HG02642 (cell line): Measurements from ENCODE around the gene TMEM131L.
A peak's percentile ranks its signal among the peaks of the same experiment; 100 is the strongest.

Experiments used
- ATAC-seq: cut with Tn5 transposase; IDR thresholded peaks from one replicate; pipeline ENCODE4 v1.9.1; 2021; ENCODE audit warnings: mild to moderate bottlenecking; ENCODE audit not compliant: unreplicated experiment, poor library complexity

Gene TMEM131L

DNA sequence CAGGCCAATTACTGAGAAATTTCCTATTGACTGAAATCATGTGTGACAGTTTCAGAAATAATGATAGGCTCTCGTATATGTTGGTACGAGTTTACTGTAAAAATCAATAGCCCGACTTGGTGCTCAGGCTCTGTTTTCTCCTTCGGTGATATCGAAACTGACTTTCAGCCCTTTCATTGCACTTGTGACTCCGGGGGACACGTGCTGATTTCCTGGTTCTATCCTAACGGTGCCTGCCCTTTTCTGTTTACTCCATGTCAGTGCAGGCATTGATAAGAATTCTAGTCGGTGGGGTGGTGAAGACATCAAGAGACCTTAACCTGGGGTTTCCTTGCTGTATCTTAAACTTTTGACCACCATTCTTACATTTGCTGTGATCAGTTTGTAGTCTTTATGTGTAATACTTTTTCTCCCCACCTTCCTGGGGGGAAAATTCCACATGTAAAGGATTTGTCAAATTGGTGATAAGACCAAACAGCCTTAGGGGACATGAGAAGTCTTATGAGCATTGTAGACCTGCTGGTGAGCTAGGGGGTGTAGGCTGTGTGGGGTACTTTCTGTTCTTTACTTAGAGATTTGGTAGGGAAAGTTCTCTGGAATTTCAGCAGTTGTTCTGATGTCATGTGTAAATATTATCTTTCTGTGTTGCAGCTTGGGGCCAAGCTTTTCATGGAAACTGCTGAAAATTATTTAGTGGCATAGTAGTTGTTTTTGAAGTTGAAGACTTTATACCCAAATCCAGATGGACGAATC, 52.7 kb downstream of the TMEM131L start:
- no peak for ATAC-seq

- ATAC-seq = no peak
These were observed 53.5 kb downstream of the TMEM131L start for GRCh38 chr4:153519687-153520086.

DNA sequence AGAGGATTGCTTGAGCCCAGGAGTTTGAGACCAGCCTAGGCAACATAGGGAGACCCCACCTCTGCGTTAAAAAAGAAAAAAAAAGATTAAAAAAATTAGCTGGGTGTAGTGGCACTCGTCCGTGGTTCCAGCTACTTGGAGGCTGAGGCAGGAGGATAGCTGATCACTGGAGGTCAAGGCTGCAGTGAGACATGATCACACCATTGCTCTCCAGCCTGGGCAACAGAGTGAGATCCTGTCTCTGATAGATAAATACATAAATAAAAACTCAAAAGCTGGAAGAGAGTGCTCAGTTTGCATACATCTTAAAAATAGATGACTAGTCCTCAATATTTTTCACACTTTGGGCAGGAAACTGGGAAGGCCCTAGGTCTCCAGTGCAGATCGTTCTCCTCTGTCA, 54.1 kb downstream of the TMEM131L start:
- ATAC-seq = no peak

DNA sequence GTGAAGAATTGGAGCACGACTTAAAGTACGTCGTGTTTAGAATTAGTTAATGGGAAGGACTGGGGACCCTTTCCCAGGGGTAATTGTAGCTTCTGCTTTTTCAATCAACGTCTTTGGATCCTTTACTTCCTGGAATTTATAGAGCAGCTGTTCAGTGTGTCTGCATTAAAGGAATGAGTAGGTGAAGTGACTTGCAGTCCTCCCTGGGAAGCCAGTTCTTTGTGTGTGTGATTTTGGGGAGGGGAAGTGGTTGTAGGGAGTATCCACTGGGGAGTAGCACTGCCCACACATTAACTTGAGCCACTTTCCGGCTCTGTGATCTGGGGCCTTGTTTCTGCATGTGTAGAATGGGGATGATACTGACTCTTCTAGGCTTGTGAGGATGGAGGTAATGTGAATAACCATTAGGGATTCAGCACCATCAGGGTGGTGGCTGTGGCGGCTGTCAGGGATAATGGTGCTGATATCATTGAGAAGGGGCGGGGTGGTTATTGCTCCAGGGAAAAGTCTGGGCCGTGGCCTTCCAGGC, 54.7 kb downstream of the TMEM131L start:
- peak; percentile 32 for ATAC-seq

GRCh38 chr4:153521478-153521877, 55.3 kb downstream of the TMEM131L start:
- ATAC-seq = peak; percentile 19

GRCh38 chr4:153521999-153522801, 56.0 kb downstream of the TMEM131L start:
- ATAC-seq = peak; percentile 35

- peak; percentile 66 for ATAC-seq
These were observed 56.6 kb downstream of the TMEM131L start for GRCh38 chr4:153522802-153523094.

GRCh38 chr4:153523164-153523796, 57.1 kb downstream of the TMEM131L start:
- ATAC-seq = no peak

DNA sequence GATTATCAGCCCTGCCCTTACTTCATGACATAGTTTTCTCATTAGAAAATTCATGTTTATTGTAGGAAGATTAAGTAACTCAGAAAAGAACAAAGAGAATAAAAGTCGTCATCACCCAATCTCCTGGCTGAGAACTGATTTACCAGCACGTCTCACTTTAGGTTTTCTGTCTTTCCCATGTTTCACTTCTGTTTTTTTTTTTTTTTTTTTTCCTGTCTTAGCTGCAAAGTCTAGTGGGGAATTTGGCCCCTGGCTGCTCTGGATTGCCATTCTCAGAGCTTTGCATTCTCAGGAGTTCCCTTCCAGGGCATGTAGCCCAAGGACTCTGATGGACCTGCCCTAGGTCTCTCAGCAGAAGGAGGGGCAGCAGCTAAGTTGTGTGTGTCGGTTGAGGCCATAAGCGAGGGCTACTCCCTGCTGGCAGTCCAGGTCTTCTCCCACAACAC, 57.8 kb downstream of the TMEM131L start:
- no peak for ATAC-seq

GRCh38 chr4:153524682-153525081, 58.5 kb downstream of the TMEM131L start:
- ATAC-seq = no peak

DNA sequence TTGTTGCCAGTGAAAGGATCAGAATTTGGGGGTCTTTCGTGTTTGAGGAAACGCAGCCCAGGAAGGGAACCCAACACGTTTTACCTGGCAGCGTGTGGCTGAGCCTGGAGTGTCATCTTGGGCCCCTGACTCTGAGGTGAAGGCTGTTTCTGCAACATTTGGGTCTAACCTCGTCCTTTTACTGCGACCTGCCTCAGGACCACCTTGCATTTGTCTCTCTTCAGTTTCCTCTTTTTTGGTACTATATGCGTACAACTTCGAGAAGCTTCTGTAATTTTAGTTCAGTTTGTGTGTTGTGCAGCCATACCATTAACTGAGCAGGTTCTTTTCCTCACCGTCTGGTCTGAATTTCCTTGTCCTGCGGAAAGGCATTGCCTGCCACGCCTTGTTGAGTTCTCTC, 61.5 kb downstream of the TMEM131L start:
- ATAC-seq = no peak

DNA sequence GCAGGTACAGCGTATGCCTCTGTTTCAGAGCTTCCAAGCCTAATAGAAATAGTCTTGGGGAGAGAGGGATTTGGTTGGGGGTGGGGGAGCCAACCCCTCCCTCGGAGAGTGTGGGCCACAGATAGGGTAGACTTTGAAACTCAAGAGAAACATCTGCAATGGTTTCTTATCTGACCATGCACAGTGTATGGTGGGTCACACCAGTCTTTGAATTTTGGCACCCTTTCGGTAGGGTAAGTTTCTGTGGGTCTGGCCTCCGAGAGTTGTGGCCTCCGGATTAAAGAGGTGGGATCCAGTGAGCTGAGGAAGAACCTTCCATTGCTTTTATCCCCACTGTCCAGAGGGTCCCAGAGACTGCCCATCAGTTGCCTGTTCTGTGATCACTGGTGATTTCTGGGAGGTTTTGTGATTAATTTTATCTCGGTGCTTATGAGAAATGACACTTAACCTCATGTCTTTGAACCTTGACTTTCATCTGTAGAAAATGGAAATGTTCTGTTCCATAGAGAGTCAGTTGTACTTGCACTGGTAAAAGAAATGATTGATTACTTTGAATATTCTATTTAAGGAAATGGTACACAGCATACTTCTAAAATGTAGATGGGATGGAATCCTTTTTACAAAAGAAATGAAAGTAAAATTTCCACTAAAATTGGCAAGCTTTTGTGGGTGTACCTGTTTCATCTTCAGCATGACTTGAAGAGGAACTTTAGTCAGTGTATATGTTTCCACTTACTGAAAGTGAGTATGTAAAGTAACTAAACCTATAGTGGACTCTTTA, 62.7 kb downstream of the TMEM131L start:
- ATAC-seq = peak; percentile 46

- ATAC-seq = no peak
These were observed 63.5 kb downstream of the TMEM131L start for GRCh38 chr4:153529646-153530045.

- no peak for ATAC-seq
These were observed 64.3 kb downstream of the TMEM131L start for GRCh38 chr4:153530284-153530999.

DNA sequence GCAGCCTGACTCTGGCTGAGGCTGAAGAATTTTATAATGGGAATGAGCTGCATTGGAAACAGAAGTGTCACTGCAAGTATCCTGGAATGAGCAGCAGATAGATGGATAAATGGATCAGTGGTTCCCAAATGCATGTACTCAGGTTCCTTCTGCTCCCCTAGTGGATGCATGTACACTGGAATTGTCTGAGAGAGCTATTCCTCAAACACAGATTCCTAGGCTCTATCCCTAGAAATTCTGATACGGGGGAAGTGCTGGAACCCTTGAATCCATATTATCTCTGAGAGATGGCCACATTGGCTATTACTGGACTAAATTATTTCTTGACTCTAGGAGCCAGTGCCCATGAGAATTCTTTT, 64.8 kb downstream of the TMEM131L start:
- ATAC-seq = no peak

DNA sequence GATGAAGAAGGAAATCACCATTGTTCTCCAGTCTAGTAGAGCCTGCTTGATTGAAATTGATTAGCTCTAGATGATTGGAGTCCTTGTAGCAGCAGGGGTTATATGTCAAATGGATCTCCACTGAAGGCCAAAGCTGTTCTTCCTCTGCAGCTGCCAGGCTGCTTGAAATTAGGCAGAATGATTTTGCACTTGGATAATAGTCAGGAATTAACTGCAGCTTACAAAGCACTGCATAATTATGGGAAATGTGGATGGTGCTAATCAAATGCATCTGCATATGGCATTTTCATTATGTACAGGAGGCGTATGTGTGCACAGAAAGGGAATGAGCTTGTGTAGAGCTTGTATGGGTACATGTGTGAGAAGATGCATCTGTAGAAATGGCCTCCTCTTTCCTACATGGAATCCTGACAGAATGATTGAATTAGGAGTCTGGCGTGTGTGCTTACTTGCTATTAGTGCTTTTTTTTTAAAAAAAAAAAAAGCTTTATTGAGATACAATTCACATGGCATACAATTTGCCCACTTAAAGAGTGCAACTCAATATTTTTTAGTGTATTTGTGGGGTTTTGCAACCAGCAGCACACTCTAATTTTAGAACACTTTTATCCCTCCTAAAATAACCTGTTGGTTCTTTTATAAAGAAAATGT, 65.9 kb downstream of the TMEM131L start:
- ATAC-seq = no peak

- no peak for ATAC-seq
These were observed 66.5 kb downstream of the TMEM131L start for GRCh38 chr4:153532636-153533035.

DNA sequence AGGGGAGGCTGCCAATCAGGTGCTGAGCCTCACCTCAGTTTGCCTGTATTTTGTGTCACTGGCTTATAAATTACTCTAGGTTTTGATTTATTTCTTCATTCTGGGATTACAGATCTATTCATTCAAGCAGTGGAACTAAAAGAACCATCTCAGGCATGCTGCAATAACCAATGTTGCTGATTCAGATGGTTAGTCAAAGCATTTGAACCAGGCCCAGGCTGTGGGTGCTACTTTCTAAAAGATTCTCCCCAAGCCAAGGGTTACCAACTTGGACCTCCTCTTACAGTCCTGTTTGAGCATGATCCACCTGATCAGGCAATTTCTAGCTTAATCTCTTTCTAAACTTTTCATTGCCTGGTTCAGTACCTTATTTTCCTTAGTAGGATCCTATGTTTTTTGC, 67.2 kb downstream of the TMEM131L start:
- no peak for ATAC-seq
